Stimulated activated CD4-positive, alpha-beta T cell treated with anti-CD3 and anti-CD28 coated beads, Interleukin-15, amount 100 ng/mL, for 48 hours (primary cell): ENCODE results near the gene RABGAP1L.
"Not testable (repeated sequence)": the region's sequence is repeated elsewhere in the genome, so short reads cannot be mapped to it uniquely, and the experiment has no call there.

ENCODE experiments used
- DNase-seq, 2 donors: peaks; one replicate each; pipeline ENCODE4 v3.0.0-alpha.2; 2020; ENCODE audit warnings: low read depth in 2 of 2

The RABGAP1L gene

GRCh38 chr1:174703309-174703708 is 544.0 kb downstream of the RABGAP1L start:
- no peak for DNase-seq

DNA sequence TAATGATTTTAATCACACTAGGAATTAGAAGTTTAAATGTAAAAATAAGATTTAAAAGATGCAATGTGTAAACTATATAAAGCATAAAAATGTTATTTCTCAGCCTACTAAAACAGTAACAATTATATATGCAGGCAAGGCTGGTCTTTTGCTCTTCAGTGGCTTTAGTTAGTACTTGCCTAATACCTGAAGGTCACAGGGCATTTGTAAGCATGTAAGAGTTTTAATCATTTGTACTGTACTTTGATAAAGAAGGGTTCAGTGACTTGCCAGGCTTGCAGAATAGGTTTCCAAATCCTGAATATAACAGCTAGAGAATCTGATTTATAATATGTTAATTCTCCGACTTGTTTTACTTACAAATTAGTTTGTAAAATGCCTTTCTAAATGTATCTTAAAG is 545.0 kb downstream of the RABGAP1L start:
- no peak for DNase-seq

- DNase-seq: no peak
These were observed 551.8 kb downstream of the RABGAP1L start for GRCh38 chr1:174710868-174711845.

GRCh38 chr1:174711848-174712247 is 552.5 kb downstream of the RABGAP1L start:
- DNase-seq: not testable (repeated sequence)

DNA sequence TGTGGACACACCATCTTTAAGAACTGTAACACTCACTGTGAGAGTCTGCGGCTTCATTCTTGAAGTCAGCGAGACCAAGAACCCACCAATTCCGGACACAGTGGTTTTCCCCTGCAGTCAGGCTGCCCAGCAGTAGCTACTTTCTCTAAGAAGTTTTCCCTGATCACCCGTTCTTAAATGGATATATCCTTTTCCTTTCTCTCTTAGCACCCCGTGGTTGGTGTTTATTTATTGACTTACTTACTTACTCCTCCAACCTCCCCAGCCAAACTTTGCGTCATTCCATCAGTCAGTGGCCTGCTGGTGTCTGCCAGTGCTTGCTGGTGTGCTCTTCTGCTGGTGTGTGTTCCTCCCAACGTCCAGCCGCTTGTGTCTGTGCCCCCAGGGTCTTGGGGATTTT is 553.2 kb downstream of the RABGAP1L start:
- DNase-seq: no peak

DNA sequence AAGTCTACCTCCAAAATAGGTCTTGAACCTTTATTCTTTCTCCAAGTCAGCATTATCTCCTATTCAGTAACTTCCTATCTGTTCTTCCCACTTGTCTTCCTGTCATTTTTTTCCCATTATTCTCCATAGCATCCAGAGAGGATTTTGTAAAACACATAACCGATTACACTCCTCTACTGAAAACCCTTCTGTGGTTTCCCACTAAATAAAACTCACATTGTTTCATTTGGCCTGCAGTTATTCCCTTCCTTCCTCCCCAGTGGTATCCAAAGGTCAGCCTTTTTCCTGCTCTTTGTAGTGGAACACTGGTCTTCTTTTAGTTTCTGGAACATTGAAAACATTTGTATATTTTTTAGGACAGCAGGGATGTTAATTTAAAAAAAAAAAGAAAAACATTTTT is 554.5 kb downstream of the RABGAP1L start:
- DNase-seq: no peak

GRCh38 chr1:174719194-174719593 is 559.9 kb downstream of the RABGAP1L start:
- no peak for DNase-seq

GRCh38 chr1:174720618-174721017 is 561.3 kb downstream of the RABGAP1L start:
- no peak for DNase-seq

GRCh38 chr1:174721246-174721645 is 561.9 kb downstream of the RABGAP1L start:
- no peak for DNase-seq

GRCh38 chr1:174723816-174724215 is 564.5 kb downstream of the RABGAP1L start:
- DNase-seq: no peak

- DNase-seq: no peak
These were observed 564.9 kb downstream of the RABGAP1L start for GRCh38 chr1:174724219-174724618.

DNA sequence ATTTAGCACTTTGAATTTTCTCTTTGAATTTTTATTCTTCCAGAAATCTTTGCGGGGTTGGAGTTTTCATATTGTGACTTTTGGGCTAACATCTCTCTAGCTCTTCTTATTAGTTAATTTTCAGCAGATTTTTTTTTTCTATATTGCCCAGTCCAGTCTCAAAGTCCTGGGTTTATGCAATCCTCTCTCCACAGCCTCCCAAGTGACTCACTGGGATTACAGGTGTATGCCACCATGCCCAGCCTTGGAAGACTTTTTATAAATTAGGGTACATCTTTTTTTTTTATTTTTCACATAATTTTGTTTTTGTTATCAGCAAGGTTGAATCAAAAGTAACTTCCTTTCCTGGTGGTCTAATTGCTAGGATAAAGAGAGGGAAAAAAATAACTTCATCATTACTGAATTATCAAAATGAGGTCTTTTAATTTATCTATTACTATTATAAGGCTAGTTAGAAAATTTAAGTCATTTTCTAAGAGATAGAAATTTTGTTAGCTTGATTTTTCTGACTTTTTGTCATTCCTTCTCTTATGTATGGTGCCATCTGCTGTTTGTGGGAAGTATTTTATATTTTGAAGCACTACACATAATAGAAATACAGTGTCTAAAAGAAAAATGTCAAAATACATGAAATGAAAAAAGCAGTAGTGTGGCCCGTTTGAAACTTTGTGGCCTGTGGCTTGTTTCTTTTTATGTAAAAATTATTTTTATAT is 567.0 kb downstream of the RABGAP1L start:
- no peak for DNase-seq

DNA sequence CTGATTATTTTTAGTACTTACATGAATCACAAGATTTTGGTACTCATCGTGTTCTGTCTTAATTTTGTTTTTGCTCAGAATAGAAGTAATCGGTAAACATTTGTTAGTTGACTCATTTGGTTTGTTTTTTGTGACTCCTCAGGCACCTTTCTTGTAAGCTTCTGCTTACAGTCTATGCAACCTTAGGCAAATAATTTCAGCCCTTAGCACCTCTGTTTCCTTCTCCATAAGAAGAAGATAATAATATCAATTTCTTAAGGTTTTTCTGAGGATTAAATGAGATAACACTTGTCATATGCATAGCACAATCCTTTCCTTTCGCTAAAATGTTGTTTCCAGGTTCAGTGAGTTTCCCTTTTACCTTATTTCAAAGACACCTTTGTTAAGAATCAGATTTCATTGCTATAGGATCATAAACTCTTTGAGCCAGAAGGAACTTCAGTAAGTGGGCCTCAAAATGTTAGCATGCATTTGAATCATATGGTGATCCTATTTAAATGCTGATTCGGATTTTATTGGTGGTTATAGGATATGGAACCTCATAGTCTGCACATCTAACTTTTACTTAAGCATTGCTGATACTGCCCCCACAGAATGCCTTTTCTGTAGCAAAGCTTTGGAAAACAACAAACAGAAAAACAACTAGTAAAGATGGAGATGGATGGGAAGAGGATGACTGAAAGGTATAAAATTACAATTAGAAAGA is 567.7 kb downstream of the RABGAP1L start:
- DNase-seq: no peak

DNA sequence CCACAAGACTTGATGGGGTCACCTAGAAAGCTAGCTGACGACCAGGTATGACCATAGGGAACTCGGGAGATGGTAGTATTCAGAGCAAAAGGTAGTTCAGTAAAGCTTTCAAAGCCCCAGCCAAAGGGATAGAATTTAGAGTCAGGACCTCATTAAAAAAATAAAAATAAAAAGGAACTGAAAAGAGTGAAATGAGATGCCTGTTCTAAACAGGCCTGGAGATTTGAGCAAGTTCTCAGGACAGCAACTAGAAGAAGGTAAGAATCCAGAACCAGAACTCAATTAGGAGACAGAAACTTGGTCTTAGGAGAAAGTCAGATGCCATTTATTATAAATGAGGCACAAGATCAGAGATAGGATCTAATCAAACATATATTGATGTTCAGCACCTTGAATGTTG is 575.0 kb downstream of the RABGAP1L start:
- no peak for DNase-seq

- DNase-seq: no peak
These were observed 577.5 kb downstream of the RABGAP1L start for GRCh38 chr1:174736831-174737230.

DNA sequence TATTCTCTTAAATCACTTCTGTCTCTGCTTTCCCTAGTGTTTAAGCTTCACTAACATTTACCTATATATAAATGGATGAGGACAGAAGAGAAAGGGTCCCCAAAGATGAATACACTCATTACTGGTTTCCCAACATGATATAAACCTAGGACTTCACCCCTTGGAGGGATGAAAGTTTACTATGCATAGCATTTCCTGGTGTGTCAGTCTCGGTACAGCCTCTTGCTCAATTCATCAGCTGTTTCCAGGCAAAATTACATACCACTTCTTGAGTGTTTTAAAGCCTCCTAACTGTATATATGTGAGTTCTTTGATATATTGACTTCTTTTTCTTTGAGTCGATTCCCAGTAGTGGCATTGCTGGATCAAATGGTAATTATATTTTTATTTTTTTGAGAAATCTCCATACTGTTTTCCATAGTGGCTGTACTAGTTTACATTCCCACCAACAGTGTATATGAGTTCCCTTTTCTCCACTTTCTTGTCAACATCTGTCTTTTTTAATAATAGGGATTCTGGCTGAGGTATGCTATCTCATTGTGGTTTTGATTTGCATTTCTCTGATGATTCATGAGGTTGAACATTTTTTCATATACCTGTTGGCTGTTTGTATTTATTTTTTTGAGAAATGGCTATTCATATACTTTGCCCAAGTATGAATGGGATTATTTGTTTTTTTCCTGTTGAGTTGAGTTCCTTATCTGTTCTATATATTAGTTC is 581.1 kb downstream of the RABGAP1L start:
- DNase-seq: no peak

GRCh38 chr1:174742805-174743653 is 583.7 kb downstream of the RABGAP1L start:
- DNase-seq: no peak

GRCh38 chr1:174743654-174744561 is 584.6 kb downstream of the RABGAP1L start:
- DNase-seq: no peak

DNA sequence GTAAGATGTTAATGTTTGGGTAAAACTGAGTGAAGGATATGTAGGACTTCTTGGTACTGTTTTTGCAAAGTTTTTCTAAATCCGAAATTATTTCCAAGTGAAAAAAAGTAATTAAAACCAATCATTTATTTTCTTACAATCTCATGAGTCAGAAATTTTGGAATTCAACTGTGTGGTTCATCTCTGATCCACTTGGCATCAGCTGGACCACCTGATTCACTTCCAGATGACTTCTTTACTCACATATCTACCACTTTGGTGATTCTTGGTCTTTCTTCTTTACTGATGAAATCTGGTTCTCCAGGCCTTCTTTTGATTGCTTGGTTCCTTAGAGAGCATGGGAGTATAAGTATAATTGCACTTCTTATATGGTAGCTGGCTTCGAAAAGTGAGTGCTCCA is 585.6 kb downstream of the RABGAP1L start:
- no peak for DNase-seq
